PFSK-1 (cell line): ENCODE measurements around the gene WDR31.

Experiments
- FOXP2 ChIP-seq: optimal IDR thresholded peaks from 2 replicates; pipeline ENCODE3; 2011; ENCODE audit warnings: borderline replicate concordance, control low read depth, inconsistent platforms; ENCODE audit not compliant: insufficient read depth; ENCODE audit errors: extremely low read length, extremely low read depth
- POLR2AphosphoS5 ChIP-seq: IDR thresholded peaks from 2 replicates; pipeline ENCODE4 v1.6.1; 2012; ENCODE audit warnings: low read depth, mild to moderate bottlenecking, control low read depth, low read length, moderate library complexity
- SIN3A ChIP-seq: IDR thresholded peaks from 2 replicates; pipeline ENCODE4 v1.6.1; 2012; ENCODE audit warnings: mild to moderate bottlenecking, low read length, moderate library complexity, borderline replicate concordance; ENCODE audit not compliant: insufficient read depth
- TAF1 ChIP-seq: IDR thresholded peaks from 2 replicates; pipeline ENCODE4 v1.6.1; 2012; ENCODE audit warnings: low read length, control low read depth, borderline replicate concordance; ENCODE audit not compliant: insufficient read depth
- TF ChIP-seq, protein P1 (sequence below), 2 experiments: IDR thresholded peaks; 2 replicates each; pipeline versions ENCODE4 v1.6.1 to v1.8.0; 2011 to 2012; ENCODE audit warnings: low read depth in 2 of 2, low read length in 2 of 2, control low read depth in 1 of 2, inconsistent platforms in 1 of 2, mild to moderate bottlenecking in 1 of 2, moderate library complexity in 1 of 2; ENCODE audit not compliant: insufficient read depth in 1 of 2

WDR31 gene

DNA sequence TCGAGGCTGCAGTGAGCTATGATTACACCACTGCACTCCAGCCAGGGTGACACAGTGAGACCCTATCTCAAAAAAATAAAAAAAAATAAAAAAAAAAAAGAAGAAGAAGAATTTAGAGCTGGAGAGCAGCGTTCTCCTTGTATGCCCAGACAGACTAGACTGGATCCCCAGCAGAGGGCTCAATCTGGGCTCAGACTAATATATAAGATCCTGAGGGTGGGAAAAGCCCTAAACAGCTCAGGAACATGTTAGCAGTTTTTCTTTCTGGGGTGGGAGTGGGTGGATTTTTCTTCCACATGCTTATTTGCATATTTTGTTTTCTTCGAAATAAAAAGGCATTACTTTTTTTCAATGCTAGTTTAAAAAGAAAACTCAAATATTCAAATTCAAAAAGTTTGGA is 8.4 kb upstream of the WDR31 start:
- TF ChIP-seq POLR2AphosphoS5 (no peak), SIN3A (no peak), FOXP2 (no peak), TAF1 (no peak)
- TF ChIP-seq, protein P1, sequence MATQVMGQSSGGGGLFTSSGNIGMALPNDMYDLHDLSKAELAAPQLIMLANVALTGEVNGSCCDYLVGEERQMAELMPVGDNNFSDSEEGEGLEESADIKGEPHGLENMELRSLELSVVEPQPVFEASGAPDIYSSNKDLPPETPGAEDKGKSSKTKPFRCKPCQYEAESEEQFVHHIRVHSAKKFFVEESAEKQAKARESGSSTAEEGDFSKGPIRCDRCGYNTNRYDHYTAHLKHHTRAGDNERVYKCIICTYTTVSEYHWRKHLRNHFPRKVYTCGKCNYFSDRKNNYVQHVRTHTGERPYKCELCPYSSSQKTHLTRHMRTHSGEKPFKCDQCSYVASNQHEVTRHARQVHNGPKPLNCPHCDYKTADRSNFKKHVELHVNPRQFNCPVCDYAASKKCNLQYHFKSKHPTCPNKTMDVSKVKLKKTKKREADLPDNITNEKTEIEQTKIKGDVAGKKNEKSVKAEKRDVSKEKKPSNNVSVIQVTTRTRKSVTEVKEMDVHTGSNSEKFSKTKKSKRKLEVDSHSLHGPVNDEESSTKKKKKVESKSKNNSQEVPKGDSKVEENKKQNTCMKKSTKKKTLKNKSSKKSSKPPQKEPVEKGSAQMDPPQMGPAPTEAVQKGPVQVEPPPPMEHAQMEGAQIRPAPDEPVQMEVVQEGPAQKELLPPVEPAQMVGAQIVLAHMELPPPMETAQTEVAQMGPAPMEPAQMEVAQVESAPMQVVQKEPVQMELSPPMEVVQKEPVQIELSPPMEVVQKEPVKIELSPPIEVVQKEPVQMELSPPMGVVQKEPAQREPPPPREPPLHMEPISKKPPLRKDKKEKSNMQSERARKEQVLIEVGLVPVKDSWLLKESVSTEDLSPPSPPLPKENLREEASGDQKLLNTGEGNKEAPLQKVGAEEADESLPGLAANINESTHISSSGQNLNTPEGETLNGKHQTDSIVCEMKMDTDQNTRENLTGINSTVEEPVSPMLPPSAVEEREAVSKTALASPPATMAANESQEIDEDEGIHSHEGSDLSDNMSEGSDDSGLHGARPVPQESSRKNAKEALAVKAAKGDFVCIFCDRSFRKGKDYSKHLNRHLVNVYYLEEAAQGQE (IDR thresholded peaks at IDR 0.05; ENCODE audit: insufficient read depth in 1 of 2, low read depth in 2 of 2, low read length in 2 of 2), result no peak

DNA sequence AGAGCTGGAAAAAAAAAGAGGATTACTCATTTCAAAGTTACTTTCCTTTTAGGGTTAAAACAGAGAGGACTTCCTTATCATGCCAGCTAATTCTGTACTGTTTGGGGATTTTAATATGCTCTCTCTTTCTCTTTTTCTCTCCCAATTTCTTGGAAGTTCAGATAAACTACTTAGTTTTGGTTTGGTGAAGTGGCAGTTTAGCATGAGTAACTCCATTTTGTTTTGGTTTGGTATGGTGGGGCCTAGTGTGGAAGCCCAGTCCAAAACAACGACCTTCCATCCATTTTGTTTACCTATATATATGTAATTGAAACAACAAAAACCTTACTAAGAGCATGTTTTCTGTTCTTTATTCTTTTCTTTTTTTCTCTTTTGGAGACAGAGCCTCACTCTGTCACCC is 5.6 kb upstream of the WDR31 start:
- no peak for TF ChIP-seq POLR2AphosphoS5
- TF ChIP-seq, protein P1 (IDR thresholded peaks at IDR 0.05; ENCODE audit: insufficient read depth in 1 of 2, low read depth in 2 of 2, low read length in 2 of 2), result no peak
- TF ChIP-seq TAF1, result no peak
- no peak for TF ChIP-seq SIN3A
- no peak for TF ChIP-seq FOXP2

DNA sequence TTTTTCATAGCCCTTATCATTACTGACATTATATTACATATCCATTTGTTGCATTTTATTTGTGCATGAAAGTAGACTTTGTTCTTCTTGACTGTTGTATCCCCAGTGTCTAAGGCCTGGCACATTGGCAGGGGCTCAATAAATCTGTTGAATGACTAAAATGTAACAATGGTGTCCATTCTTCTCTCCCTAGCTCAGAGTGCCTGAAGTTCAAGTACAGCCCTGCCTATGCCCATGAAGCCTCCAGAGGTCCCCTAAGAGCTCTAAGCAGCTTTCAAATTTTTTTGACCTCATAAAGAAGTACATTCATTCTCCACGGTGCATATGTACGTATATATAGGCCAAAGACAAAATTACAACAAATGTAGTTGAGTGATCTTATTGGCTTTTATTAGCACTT is 5.1 kb upstream of the WDR31 start:
- no peak for TF ChIP-seq FOXP2
- no peak for TF ChIP-seq POLR2AphosphoS5
- TF ChIP-seq, protein P1 (IDR thresholded peaks at IDR 0.05; ENCODE audit: insufficient read depth in 1 of 2, low read depth in 2 of 2, low read length in 2 of 2), result no peak
- no peak for TF ChIP-seq TAF1
- no peak for TF ChIP-seq SIN3A

DNA sequence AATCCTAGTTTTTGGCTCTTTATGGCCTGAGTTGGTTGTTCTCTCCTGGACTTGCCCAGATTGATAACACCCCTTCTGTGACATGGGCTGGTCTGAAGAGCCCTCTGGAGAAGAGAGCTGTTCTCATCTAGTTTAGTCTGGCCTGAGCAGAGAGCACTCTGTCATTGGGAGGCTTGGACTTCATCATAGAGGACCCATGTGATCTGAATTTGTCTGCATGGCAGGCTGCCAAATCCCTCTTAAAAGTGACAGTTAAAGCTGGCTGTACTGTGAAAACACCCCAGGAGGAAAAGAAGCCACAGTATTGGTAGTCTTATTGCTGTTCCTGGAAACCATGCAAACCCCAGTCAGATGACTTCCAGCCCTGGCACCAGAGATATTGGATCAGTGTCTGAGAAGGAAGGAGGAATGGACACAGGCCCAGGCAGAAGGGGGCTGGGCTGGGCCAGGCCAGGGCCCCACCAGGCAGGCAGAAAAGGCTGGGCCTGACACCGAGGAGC is 3.7 kb upstream of the WDR31 start:
- TF ChIP-seq TAF1 (no peak), FOXP2 (no peak), POLR2AphosphoS5 (no peak), SIN3A (no peak)
- TF ChIP-seq, protein P1 (IDR thresholded peaks at IDR 0.05; ENCODE audit: insufficient read depth in 1 of 2, low read depth in 2 of 2, low read length in 2 of 2), result no peak

DNA sequence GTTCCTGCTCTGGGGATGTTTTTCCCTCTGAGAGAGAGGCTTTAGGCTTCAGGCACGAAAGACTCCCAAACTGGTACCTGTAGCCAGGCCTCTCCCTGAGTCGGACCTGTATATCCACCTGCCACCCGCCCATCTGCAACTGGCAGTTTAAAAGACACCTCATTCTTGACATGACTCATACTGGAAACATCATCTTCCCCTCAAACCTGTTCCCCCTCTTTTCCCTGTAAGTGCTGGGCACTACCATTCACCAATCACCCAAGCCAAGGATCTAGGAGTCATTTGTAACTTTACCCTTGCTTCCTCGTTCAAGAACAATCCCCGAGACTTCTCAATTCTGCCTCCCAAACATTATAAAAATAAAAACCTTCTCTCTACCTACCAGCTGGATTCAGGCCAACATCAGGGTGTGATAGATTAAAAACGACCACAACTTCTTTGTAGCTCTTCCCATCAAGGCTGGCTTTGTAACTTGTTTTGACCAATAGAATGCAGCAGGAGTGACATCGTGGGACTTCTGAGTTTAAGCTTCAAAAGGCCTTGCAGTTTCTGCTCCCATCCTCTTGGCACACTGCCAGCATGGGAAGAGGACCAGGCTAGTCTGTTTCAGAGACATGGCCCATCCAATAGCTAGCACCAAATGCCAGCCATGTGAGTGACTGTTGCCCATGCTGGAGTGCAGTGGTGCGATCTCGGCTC is 1.8 kb upstream of the WDR31 start:
- TF ChIP-seq SIN3A, result no peak
- TF ChIP-seq, protein P1 (IDR thresholded peaks at IDR 0.05; ENCODE audit: insufficient read depth in 1 of 2, low read depth in 2 of 2, low read length in 2 of 2), result no peak
